Measurements from ENCODE around the gene KLK5.

The KLK5 gene, protein sequence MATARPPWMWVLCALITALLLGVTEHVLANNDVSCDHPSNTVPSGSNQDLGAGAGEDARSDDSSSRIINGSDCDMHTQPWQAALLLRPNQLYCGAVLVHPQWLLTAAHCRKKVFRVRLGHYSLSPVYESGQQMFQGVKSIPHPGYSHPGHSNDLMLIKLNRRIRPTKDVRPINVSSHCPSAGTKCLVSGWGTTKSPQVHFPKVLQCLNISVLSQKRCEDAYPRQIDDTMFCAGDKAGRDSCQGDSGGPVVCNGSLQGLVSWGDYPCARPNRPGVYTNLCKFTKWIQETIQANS

DNA sequence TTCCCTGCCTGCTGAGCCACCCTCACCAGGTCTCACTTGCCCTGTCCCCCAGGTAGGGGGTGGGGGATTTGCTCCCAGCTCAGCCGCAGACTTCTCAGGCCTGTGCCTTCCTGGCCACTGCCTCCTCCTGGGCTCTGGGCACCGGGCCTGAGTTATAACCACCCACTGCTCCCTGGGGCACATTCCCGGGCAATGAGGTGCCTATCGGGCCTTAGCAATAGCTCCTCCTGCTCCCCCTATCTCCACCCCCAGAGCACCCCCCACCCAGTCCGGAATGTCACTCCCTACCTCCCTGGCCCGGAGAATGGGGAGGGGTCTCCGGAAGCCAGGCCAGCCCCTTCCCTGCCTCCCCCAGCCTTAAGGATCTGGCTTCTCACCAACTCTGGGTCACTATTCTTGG, at the start of gene KLK5:
TSS of gene KLK5 (minus strand) at position 129 of the 400 bp plus-strand sequence. CDS start 381 bp downstream, outside the sequence.
- no peak within 1 kb of the TSS for H3K4me3 ChIP-seq (ENCODE audit: low read depth, low read length)
- TF ChIP-seq, protein P1, sequence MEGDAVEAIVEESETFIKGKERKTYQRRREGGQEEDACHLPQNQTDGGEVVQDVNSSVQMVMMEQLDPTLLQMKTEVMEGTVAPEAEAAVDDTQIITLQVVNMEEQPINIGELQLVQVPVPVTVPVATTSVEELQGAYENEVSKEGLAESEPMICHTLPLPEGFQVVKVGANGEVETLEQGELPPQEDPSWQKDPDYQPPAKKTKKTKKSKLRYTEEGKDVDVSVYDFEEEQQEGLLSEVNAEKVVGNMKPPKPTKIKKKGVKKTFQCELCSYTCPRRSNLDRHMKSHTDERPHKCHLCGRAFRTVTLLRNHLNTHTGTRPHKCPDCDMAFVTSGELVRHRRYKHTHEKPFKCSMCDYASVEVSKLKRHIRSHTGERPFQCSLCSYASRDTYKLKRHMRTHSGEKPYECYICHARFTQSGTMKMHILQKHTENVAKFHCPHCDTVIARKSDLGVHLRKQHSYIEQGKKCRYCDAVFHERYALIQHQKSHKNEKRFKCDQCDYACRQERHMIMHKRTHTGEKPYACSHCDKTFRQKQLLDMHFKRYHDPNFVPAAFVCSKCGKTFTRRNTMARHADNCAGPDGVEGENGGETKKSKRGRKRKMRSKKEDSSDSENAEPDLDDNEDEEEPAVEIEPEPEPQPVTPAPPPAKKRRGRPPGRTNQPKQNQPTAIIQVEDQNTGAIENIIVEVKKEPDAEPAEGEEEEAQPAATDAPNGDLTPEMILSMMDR (IDR thresholded peaks at IDR 0.05; ENCODE audit: low read depth, low read length), result no peak
- in situ Hi-C loops (cut with HindIII; ENCODE audit: low sequenced_read_pairs), result no loop called here
- no peak for DNase-seq (ENCODE audit: low read depth, low spot score)

DNA sequence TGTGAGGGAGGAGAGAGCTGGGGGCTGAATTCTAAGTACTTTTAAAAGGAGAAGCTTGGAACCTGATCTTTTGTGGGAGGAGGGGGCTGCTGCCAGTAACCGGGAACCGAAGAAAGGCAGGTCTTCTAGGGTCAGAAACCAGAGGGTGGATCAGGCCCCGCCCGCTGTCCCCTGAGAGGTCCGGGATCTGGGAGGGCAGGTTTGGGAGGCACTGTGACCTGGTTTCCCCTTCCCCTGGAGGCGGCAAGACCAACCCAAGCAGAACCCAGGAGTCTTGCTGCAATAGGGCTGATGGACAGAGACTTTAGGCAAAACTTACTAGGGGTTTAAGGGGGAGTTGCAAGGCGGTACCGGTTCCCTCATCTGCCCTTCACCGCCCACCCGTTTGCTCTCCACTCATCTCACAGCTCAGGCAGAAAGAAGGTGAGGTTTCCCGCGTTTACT, 49.3 kb upstream of the KLK5 start:
- no peak for DNase-seq (ENCODE audit: low read depth, low spot score)
- in situ Hi-C loops (cut with HindIII; ENCODE audit: low sequenced_read_pairs), result no loop called here
- no peak overlapping the region for H3K4me3 ChIP-seq (ENCODE audit: low read depth, low read length)
- TF ChIP-seq, protein P1 (IDR thresholded peaks at IDR 0.05; ENCODE audit: low read depth, low read length), result no peak

DNA sequence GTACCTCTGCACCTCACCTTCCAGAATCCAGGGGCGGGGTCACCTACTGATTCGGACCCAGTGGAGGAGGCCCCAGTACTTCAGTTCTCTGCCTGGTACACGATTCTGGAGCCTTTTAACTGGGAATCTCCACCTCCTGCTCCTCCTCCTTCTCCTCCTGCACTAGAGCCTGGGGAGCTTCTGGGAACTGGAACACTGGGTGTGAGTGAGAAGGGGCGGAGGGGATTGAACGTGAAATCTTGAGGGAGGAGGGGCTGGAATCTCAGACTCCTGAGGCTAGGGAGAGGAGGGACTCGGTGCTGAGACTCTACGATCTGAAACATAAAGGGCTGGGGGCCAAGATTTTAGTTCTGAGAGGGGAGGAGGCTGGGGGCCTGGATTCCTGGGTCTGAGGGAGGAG, 48.7 kb upstream of the KLK5 start, which contains the start of gene KLK8:
TSS of gene KLK8 (minus strand) at position 90 of the 400 bp plus-strand sequence. CDS start 437 bp downstream, outside the sequence.
- TF ChIP-seq, protein P1 (IDR thresholded peaks at IDR 0.05; ENCODE audit: low read depth, low read length), result no peak
- no peak within 1 kb of the TSS for H3K4me3 ChIP-seq (ENCODE audit: low read depth, low read length)
- in situ Hi-C loops (cut with HindIII; ENCODE audit: low sequenced_read_pairs), result no loop called here
- no peak for DNase-seq (ENCODE audit: low read depth, low spot score)

DNA sequence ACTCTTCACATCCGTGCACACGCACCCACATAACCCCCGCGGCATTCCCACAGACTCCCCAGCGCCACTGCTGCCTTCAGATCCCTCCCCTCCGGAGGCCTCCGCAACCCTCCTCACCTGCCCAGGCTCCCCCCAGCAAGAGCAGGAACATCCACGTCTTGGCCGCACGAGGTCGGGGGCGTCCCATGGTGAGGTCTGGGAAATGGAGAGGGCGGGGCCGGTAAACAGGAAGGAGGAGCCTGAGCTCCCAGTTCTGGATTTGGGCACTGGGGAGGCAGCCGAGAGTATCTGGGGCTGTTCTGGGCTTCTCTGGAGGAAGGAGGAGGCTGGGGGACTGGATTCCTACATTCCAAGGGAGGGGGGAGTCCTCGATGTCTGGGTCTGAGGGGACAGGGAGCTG, 48.1 kb upstream of the KLK5 start:
- H3K4me3 ChIP-seq (ENCODE audit: low read depth, low read length), result no peak overlapping the region
- TF ChIP-seq, protein P1 (IDR thresholded peaks at IDR 0.05; ENCODE audit: low read depth, low read length), result no peak
- DNase-seq (ENCODE audit: low read depth, low spot score), result no peak
- in situ Hi-C loops (cut with HindIII; ENCODE audit: low sequenced_read_pairs), result no loop called here

DNA sequence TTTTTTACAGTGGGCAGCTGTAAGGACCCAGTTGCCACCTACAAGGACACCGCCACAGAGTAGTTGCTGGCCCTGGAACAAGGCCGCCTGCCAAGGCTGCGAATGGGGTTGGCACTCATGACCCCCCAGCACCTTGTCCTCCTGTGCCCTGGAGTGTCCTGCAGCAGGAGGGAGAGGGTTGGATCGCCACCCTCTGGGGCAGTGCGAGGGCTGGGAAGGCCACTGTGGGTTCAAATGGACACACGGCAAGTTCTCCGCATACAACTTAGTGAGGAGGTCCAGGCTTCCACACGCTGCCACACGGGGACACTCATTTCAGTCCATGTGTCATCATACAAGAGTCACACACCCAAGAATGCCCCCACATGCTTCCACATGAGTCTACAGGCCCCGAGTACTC, 47.6 kb upstream of the KLK5 start:
- H3K4me3 ChIP-seq (ENCODE audit: low read depth, low read length), result no peak overlapping the region
- DNase-seq (ENCODE audit: low read depth, low spot score), result no peak
- TF ChIP-seq, protein P1 (IDR thresholded peaks at IDR 0.05; ENCODE audit: low read depth, low read length), result no peak
- in situ Hi-C loops (cut with HindIII; ENCODE audit: low sequenced_read_pairs), result no loop called here

DNA sequence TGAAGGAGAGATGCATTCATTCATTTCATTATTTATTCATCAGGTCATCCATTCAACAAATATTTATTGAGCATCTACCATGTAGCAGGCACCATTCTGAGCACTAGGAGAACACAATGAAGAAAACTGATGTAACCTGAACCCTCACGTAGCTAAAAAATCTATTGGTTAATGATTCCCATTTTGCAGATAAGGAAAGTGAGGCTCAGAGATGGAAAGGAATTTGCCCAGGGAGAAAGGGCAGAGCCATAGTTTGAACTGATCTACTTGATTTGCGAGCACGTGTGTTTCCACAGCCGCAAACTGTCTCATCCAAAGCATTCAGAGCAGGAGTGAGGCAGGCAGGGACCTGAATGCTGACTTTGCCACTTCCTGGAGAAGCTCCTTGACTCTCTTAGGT, 45.8 kb upstream of the KLK5 start:
- no peak for DNase-seq (ENCODE audit: low read depth, low spot score)
- in situ Hi-C loops (cut with HindIII; ENCODE audit: low sequenced_read_pairs), result no loop called here
- TF ChIP-seq, protein P1 (IDR thresholded peaks at IDR 0.05; ENCODE audit: low read depth, low read length), result no peak
- no peak overlapping the region for H3K4me3 ChIP-seq (ENCODE audit: low read depth, low read length)
